ENCODE measurements around the gene NFE2L1.

Gene NFE2L1

DNA sequence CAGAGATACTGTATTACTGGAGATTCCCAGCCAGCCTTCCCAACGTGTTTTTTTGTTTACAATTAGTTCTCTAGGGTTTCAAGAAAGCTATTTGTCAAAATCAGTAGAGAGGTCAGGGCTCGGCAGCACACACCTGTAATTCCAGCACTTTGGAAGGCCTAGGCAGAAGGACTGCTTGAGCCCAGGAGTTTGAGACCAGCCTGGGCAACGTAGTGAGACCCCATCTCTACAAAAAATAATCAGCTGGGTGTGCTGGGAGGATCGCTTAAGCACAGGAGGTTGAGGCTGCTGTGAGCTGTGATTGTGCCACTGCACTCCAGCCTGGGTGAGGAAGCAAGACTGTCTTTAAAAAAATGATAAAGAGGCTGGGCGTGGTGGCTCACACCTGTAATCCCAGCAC is 33.7 kb downstream of the NFE2L1 start:
- in situ Hi-C loops (cut with HindIII; ENCODE audit: low sequenced_read_pairs) = loop anchor here (5.0 kb wide), 1 partner anchor 50 kb away; no protein-coding TSS in a partner anchor
- DNase-seq (ENCODE audit: low read depth) = no peak
- H3K4me3 ChIP-seq (ENCODE audit: low read depth, low read length) = no peak overlapping the region
- TF ChIP-seq, protein P1, sequence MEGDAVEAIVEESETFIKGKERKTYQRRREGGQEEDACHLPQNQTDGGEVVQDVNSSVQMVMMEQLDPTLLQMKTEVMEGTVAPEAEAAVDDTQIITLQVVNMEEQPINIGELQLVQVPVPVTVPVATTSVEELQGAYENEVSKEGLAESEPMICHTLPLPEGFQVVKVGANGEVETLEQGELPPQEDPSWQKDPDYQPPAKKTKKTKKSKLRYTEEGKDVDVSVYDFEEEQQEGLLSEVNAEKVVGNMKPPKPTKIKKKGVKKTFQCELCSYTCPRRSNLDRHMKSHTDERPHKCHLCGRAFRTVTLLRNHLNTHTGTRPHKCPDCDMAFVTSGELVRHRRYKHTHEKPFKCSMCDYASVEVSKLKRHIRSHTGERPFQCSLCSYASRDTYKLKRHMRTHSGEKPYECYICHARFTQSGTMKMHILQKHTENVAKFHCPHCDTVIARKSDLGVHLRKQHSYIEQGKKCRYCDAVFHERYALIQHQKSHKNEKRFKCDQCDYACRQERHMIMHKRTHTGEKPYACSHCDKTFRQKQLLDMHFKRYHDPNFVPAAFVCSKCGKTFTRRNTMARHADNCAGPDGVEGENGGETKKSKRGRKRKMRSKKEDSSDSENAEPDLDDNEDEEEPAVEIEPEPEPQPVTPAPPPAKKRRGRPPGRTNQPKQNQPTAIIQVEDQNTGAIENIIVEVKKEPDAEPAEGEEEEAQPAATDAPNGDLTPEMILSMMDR (IDR thresholded peaks at IDR 0.05; ENCODE audit: low read depth, low read length, missing control alignments) = no peak

DNA sequence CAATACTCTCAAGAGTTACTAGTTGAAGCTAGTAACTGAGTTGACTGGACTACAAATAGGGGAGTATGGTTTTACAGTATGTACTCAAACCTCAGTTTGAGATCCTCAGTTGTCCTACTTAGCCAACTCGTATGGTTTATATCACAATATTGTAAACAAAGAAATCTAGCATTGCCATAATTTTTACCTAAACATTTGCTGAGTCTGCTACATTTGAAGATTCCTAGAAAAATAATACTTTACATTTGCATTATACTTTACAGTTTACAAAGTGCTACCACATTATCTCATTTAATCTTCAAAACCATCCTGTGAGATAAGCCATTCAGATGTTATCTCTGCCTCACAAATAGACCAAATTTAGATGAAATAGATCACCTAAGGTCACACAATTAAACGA is 36.8 kb downstream of the NFE2L1 start:
- in situ Hi-C loops (cut with HindIII; ENCODE audit: low sequenced_read_pairs) = loop anchor here (5.0 kb wide), 1 partner anchor 53 kb away; no protein-coding TSS in a partner anchor
- no peak for DNase-seq (ENCODE audit: low read depth)
- no peak overlapping the region for H3K4me3 ChIP-seq (ENCODE audit: low read depth, low read length)
- TF ChIP-seq, protein P1 (IDR thresholded peaks at IDR 0.05; ENCODE audit: low read depth, low read length, missing control alignments) = no peak

DNA sequence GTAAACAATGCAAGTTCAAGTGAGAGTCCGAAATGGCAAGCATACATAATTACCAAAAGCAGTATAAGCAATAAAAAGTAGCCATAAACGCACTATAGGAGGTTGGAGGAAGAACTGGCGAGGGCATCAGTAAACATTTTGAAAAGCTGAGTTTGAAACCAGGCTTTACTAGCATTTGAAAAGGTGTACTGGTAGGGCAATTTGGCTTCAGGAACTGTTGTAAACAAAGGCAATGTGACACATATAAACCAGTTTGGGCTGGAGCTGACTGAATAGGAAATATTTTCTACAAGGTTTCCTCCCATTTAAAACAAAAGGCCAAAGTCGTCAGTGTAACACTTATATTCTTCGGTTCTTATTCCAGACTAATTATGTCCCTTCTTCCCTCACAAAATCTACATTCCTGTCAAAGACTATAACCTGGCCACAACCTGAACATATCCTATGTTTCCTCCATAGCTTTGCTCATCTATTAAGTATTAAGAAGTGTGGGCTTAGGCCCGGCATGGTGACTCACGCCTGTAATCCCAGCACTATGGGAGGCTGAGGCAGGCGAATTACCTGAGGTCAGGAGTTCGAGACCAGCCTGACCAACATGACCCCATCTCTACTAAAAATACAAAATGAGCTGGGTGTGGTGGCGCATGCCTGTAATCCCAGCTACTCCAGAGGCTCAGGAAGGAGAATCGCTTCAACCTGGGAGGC is 45.3 kb downstream of the NFE2L1 start:
- TF ChIP-seq, protein P1 (IDR thresholded peaks at IDR 0.05; ENCODE audit: low read depth, low read length, missing control alignments) = no peak
- no peak overlapping the region for H3K4me3 ChIP-seq (ENCODE audit: low read depth, low read length)
- no peak for DNase-seq (ENCODE audit: low read depth)
- in situ Hi-C loops (cut with HindIII; ENCODE audit: low sequenced_read_pairs) = no loop called here

GRCh38 chr17:48095611-48096010 is 47.5 kb downstream of the NFE2L1 start:
- no peak for DNase-seq (ENCODE audit: low read depth)
- TF ChIP-seq, protein P1 (IDR thresholded peaks at IDR 0.05; ENCODE audit: low read depth, low read length, missing control alignments) = no peak
- H3K4me3 ChIP-seq (ENCODE audit: low read depth, low read length) = no peak overlapping the region
- in situ Hi-C loops (cut with HindIII; ENCODE audit: low sequenced_read_pairs) = loop anchor here (5.0 kb wide), 1 partner anchor 42 kb away; no protein-coding TSS in a partner anchor

DNA sequence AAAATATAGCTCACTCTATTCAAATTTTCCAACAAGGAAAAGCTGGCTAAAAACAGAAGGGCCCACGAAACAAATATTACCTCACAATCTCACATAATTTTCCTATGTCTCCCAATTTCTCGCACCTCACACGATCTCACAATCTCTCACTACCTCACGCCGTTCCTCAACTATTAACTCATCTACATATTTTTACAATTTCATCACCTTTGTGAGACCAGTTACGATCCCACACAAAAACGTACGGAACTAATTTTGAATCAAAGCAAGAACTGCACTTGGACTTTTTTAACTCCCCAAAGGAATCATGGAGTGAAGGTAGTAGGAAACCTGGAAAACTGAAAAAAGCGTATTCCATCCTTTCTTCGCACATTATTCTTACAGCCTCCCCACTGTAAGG is 52.0 kb downstream of the NFE2L1 start:
- H3K4me3 ChIP-seq (ENCODE audit: low read depth, low read length) = peak overlapping the region; percentile 89
- TF ChIP-seq, protein P1 (IDR thresholded peaks at IDR 0.05; ENCODE audit: low read depth, low read length, missing control alignments) = no peak
- in situ Hi-C loops (cut with HindIII; ENCODE audit: low sequenced_read_pairs) = no loop called here
- DNase-seq (ENCODE audit: low read depth) = no peak

- no peak for DNase-seq (ENCODE audit: low read depth)
- peak overlapping the region; percentile 89 for H3K4me3 ChIP-seq (ENCODE audit: low read depth, low read length)
- TF ChIP-seq, protein P1 (IDR thresholded peaks at IDR 0.05; ENCODE audit: low read depth, low read length, missing control alignments) = no peak
- in situ Hi-C loops (cut with HindIII; ENCODE audit: low sequenced_read_pairs) = no loop called here
Observed at GRCh38 chr17:48100591-48101011, 52.4 kb downstream of the NFE2L1 start.
